Non-pigmented ciliary epithelial cell (primary cell): ENCODE results near the gene NPEPPS.

Experiments
- DNase-seq: peaks from one replicate; pipeline ENCODE4 v3.0.0-alpha.2; 2010; ENCODE audit warnings: low read depth

Gene NPEPPS

DNA sequence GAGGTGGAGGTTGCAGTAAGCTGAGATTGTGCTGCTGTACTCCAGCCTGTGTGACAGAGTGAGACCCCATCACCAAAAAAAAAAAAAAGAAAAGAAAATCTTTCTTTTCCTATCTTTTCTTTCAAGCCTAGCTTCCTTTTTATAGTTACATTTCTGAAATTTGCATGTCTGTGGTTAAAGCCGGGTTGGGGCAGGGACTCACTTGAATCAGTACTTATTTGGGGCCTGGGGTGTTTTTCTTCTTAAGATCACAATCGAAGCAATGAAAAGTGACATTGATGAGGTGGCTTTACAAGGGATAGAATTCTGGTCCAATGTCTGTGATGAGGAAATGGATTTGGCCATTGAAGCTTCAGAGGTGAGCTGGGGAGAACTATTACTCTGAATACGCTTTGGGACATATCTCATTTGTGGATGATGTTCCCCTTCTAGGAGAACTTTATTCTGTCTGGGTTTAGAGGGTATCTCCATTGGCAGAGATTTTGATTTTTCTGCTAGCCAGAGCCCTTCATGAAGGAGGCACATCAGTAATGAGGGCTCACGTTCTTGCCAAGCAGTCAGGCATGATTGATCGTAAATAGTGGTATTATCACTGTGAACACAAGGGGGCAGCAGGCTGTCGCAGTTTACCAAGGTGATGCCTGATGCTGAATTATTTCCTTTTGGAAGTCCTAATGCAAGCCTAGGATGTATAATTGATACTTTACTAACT lies 133.2 kb downstream of the NPEPPS start:
- no peak for DNase-seq

DNA sequence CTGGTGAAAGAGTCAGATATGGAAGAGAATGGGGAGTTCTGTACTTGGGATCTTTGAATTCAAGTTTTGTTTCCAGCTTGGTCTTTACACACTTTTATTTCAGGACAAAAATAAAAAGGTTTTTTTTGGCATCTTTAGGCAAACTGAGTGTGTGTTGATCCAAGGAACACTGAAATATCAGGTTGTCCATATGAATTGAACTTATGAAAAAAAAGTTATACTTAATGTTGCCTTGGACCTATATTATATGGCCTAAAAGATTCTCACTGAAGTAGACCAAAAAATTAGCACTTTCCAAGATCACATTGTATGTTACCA lies 133.7 kb downstream of the NPEPPS start:
- no peak for DNase-seq

DNA sequence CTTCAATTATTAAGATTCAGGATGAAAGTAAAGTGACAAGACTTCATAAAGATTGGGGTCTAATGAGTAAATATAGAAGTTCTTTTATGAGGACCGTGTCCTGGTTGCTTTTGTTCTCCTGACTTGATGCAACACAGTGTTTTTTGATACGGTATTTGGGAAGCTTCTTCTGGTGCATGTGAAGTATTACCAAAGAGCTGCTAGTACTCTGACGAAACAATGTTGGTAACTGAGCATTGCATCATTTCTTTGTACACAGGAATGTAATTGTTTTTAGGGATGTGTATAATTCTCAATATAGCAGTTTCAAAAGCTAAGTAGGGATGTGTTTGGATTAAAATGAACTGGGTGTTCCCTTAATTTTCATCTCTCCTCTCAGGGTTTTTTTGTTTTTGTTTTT lies 134.7 kb downstream of the NPEPPS start:
- no peak for DNase-seq

DNA sequence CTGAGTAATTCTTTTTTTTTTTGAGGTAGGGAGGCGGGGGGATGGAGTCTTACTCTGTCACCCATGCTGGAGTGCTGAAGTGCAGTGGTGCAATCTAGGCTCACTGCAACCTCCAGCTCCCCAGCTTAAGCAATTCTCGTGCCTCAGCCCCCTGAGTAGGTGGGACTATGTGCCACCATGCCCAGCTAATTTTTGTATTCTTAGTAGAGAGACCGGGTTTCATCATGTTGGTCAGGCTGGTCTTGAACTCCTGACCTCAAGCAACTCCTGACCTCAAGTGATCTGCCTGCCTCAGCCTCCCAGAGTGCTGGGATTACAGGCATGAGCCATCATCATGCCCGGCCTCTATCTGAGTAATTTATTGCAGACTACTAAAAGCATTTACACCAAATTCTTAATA lies 138.2 kb downstream of the NPEPPS start:
- no peak for DNase-seq

DNA sequence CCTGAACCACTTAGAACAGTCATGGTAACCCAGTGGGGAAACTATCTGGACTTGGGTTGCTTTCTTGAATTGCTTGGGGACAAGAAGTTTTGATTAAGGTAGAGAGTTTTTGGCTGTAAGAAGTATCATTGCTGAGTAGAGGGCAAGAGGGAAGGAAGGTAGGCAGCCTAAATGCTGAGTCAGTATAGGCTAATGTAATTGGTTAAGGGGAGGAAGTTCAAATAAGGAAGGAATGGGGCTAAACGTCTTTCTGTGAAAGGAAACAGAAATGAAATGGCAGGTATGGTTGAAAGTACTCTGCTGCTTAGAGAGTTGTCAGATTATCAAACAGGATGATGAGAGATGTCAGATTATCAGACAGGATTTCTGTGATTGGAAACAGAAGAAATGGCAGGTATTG lies 139.2 kb downstream of the NPEPPS start:
- no peak for DNase-seq
